CD4-positive, alpha-beta T cell treated with Interleukin-17A for 1 hour (primary cell): ENCODE data around the gene MTOR.
"Not testable (repeated sequence)": the region's sequence is repeated elsewhere in the genome, so short reads cannot be mapped to it uniquely, and the experiment has no call there.

Source experiments
- DNase-seq: peaks from one replicate; pipeline ENCODE4 v3.0.0-alpha.2; 2020

MTOR gene

GRCh38 chr1:11178021-11179015 lies 84.0 kb downstream of the MTOR start:
- no peak for DNase-seq

- DNase-seq = no peak
Measured at GRCh38 chr1:11176081-11176706, 86.2 kb downstream of the MTOR start.

- DNase-seq = no peak
Measured at GRCh38 chr1:11175461-11175860, 86.9 kb downstream of the MTOR start.

GRCh38 chr1:11174261-11174942 lies 87.9 kb downstream of the MTOR start:
- no peak for DNase-seq

GRCh38 chr1:11170102-11170501 lies 92.2 kb downstream of the MTOR start:
- DNase-seq = no peak

- no peak for DNase-seq
Measured at GRCh38 chr1:11169202-11169601, 93.1 kb downstream of the MTOR start.

GRCh38 chr1:11168731-11169130 lies 93.6 kb downstream of the MTOR start:
- DNase-seq = no peak

GRCh38 chr1:11166744-11167143 lies 95.6 kb downstream of the MTOR start:
- DNase-seq = not testable (repeated sequence)

- DNase-seq = not testable (repeated sequence)
Measured at GRCh38 chr1:11162752-11163151, 99.6 kb downstream of the MTOR start.

- DNase-seq = no peak
Measured at GRCh38 chr1:11158720-11159321, 103.5 kb downstream of the MTOR start.

- no peak for DNase-seq
Measured at GRCh38 chr1:11158291-11158690, 104.1 kb downstream of the MTOR start.

- no peak for DNase-seq
Measured at GRCh38 chr1:11157867-11158266, 104.5 kb downstream of the MTOR start.

GRCh38 chr1:11157394-11157793 lies 105.0 kb downstream of the MTOR start:
- DNase-seq = no peak

- no peak for DNase-seq
Measured at GRCh38 chr1:11156963-11157362, 105.4 kb downstream of the MTOR start.

GRCh38 chr1:11156441-11156840 lies 105.9 kb downstream of the MTOR start:
- DNase-seq = no peak

- DNase-seq = no peak
Measured at GRCh38 chr1:11153184-11153583, 109.2 kb downstream of the MTOR start.

GRCh38 chr1:11152755-11153154 lies 109.6 kb downstream of the MTOR start:
- DNase-seq = no peak

GRCh38 chr1:11151826-11152612 lies 110.3 kb downstream of the MTOR start:
- no peak for DNase-seq

- DNase-seq = no peak
Measured at GRCh38 chr1:11151114-11151513, 111.2 kb downstream of the MTOR start.

GRCh38 chr1:11150326-11150725 lies 112.0 kb downstream of the MTOR start:
- DNase-seq = no peak

GRCh38 chr1:11147197-11147770 lies 115.1 kb downstream of the MTOR start:
- DNase-seq = no peak

- no peak for DNase-seq
Measured at GRCh38 chr1:11145741-11146140, 116.6 kb downstream of the MTOR start.
